OCI-LY3 (cell line): ENCODE measurements around the gene SDK1.

Source experiments
- CTCF ChIP-seq: fragments of 200-600, 300-600 bp; sonication (generic); IDR thresholded peaks from 2 replicates; pipeline ENCODE4 v1.5.1; 2014; ENCODE audit warnings: antibody characterized with exemption, low read length, low read depth
- EZH2phosphoT487 ChIP-seq: fragments of 200-600 bp; shearing (Covaris generic); IDR thresholded peaks from 2 replicates; pipeline ENCODE4 v1.6.1; 2018; ENCODE audit warnings: antibody characterized with exemption, mixed run types, low read depth

GRCh38 chr7:3459111-3459510 is 158.1 kb downstream of the SDK1 start:
- TF ChIP-seq CTCF = no peak
- no peak for TF ChIP-seq EZH2phosphoT487
